Stimulated activated effector memory CD8-positive, alpha-beta T cell treated with anti-CD3 and anti-CD28 coated beads, Interleukin-12 subunit alpha, Interleukin-12 subunit beta, amount 100 ng/mL, for 72 hours (primary cell): ENCODE results near the gene UTP18.

Experiments used
- ATAC-seq: fragments of 150-1000 bp; cut with Tn5 transposase; 2 replicates; pipeline ENCODE4 v1.10.0; 2021
- DNase-seq, 2 donors: peaks; one replicate each; pipeline ENCODE4 v3.0.0; 2021 to 2022; ENCODE audit warnings: low spot score in 2 of 2
- H3K27ac Mint-ChIP-seq: one replicate; pipeline ENCODE4 v1.8.0; 2022; ENCODE audit warnings: mild to moderate bottlenecking, mixed read lengths
- H3K36me3 Mint-ChIP-seq: one replicate; pipeline ENCODE4 v1.8.0; 2022; ENCODE audit warnings: mild to moderate bottlenecking, mixed read lengths
- H3K4me1 Mint-ChIP-seq: one replicate; pipeline ENCODE4 v1.8.0; 2022; ENCODE audit warnings: mixed read lengths
- H3K4me3 Mint-ChIP-seq: one replicate; pipeline ENCODE4 v1.8.0; 2022; ENCODE audit warnings: mild to moderate bottlenecking, mixed read lengths
- H3K9me3 Mint-ChIP-seq: one replicate; pipeline ENCODE4 v1.8.0; 2022; ENCODE audit warnings: mixed read lengths

Gene UTP18

DNA sequence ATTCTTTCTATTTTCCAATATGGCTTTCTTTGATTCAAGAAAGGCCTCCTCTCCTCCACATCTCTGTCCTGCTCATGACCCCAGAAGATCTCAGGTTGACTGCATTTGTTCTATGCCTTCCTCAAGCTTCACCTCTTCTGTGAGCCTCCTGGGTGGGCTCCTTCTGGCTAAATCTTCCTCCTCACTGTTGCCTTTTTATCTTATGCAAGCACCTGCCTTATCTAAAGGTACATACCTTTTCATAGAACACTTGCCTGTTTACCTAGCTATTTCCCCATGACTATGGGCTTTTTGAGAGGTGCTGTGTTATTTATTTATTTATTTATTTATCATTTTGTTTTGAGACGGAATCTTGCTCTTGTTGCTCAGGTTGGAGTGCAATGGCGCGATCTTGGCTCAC lies 81.1 kb downstream of the UTP18 start:
- no peaks in the 10 kb centered on the region for H3K36me3 Mint-ChIP-seq
- ATAC-seq, result no peak
- H3K4me1 Mint-ChIP-seq, result no peaks in the 10 kb centered on the region
- H3K27ac Mint-ChIP-seq, result no peak overlapping the region
- no peak overlapping the region for H3K4me3 Mint-ChIP-seq
- no peak for DNase-seq
- H3K9me3 Mint-ChIP-seq, result no peaks in the 10 kb centered on the region

DNA sequence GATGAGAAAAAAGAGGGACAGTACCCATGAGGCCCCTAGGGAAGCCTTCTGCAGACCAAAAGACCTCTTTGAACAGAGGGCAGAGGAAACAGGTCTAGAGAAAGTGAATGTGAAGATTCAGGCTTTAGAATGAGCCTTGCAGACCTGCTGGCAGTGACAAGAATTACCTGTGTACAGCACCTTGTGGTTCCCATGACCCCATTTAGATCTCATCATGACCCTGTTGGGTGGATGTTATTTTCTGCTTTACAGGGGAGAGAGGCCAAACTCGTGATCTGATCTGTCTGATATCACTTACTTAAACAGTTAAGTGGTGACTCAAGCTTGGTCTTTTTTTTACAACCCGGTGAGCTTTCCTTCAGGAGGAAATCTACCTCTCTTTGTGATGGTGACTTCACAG lies 81.9 kb downstream of the UTP18 start:
- H3K4me3 Mint-ChIP-seq, result no peak overlapping the region
- no peaks in the 10 kb centered on the region for H3K4me1 Mint-ChIP-seq
- H3K9me3 Mint-ChIP-seq, result no peaks in the 10 kb centered on the region
- H3K36me3 Mint-ChIP-seq, result no peaks in the 10 kb centered on the region
- DNase-seq (no peak), ATAC-seq (no peak)
- no peak overlapping the region for H3K27ac Mint-ChIP-seq

DNA sequence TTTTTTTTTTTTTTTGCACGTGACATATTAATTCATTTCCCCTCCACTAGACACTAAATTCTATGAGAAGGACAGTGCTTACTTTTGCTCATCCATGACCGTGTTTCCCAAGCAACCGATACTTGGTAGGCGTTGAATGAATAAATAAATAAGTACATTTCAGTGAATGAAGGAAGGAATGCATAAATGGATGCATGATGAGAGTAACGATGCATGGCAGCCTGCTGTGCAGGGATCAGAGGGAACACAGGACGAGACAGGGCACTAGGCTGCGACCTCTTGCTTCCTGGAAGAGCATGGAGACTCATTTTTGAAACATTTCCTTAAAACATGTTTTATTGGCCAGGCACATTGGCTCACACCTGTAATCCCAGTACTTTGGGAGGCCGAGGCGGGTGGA lies 84.2 kb downstream of the UTP18 start:
- Mint-ChIP-seq H3K9me3 (no peaks in the 10 kb centered on the region), H3K4me1 (no peaks in the 10 kb centered on the region), H3K36me3 (no peaks in the 10 kb centered on the region), H3K4me3 (no peak overlapping the region), H3K27ac (no peak overlapping the region)
- ATAC-seq, result no peak
- DNase-seq, result no peak

DNA sequence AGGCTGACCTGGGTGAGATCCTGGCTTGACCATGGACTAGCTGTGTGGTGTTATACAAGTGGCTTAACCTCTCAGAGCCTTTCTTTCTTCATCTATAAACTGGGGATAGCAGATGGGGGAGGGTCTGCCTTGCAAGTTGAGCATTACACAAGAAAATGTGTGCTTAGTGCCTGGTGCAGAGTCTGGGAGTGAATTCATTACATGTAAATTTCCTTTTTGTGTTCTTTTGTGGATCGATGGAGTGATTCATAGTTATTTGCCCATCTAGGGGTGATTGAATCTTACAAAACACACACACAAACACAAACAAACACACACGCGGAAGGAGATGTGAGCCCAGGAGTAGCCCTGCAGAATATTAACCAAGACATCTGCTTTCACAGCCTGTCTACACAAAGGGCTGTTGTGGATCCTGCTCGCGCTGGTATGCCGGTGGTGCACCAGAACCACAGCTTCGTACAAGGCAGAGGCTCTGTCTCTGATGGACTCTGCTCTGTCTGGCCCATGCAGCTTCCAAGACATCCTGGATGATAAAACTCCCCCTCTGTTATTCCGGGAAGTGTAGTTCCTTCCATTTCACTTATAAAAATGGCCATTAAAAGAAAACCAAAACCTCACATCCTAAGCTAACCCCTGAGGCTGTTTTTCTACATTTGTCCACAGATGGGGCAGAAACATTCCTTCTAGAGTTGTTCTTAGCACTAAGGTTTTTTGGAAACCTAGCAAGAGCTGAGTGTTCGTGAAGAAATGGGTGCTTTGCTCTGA lies 86.1 kb downstream of the UTP18 start:
- ATAC-seq (no peak), DNase-seq (no peak)
- H3K27ac Mint-ChIP-seq, result no peak overlapping the region
- H3K9me3 Mint-ChIP-seq, result no peaks in the 10 kb centered on the region
- no peaks in the 10 kb centered on the region for H3K4me1 Mint-ChIP-seq
- H3K4me3 Mint-ChIP-seq, result no peak overlapping the region
- no peaks in the 10 kb centered on the region for H3K36me3 Mint-ChIP-seq
